HG02970 (cell line): Measurements from ENCODE around the gene TRAF4.
"Not testable (repeated sequence)": the region's sequence is repeated elsewhere in the genome, so short reads cannot be mapped to it uniquely, and the experiment has no call there.

ENCODE experiments used
- ATAC-seq: cut with Tn5 transposase; IDR thresholded peaks from one replicate; pipeline ENCODE4 v1.9.1; 2021; ENCODE audit warnings: mild to moderate bottlenecking, moderate library complexity, moderate number of reproducible peaks; ENCODE audit not compliant: unreplicated experiment, low FRiP score

Gene TRAF4

DNA sequence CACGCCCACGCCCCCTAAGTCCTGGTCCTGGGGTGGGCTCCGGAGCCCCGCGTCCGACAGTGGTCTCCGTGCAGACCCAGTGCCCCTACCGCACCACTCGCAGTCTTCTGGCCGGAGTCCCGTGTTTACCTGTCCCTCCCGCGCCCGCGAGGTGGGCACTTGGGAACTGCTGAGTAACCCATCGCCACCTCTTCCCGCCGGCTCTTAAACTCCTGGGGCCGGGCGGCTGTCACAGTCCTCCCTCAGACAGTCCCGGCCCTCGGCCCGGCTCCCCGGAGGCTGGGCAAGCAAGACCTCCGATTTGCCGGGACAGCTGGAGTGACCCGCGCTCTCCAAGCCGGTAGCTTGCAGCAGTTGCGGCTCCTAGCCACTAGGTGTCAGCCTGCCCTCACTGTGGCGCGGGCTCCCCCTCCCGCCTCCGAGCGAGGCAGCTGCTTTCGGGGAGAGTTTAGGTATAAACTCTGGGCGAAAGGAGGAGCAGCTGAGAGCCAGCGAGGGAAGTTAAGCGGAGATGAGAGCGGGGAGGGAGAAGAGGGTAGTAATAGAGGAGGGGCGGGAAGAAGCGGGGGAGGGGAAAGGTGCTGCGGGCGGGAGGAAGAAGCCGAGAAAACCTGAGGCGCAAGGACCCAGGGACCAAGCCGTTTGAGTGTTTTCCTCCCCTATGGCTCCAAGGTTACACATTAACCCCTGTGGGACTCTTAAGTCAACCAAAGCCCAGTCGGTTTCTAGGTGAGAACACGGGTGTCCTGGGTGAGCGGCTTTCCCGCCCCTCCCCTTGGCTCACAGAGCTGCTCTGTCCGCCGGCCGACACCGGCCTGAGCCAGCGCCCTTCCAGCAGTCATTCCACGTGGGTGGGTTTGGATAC is 17.0 kb upstream of the TRAF4 start:
- peak; percentile 41 for ATAC-seq

DNA sequence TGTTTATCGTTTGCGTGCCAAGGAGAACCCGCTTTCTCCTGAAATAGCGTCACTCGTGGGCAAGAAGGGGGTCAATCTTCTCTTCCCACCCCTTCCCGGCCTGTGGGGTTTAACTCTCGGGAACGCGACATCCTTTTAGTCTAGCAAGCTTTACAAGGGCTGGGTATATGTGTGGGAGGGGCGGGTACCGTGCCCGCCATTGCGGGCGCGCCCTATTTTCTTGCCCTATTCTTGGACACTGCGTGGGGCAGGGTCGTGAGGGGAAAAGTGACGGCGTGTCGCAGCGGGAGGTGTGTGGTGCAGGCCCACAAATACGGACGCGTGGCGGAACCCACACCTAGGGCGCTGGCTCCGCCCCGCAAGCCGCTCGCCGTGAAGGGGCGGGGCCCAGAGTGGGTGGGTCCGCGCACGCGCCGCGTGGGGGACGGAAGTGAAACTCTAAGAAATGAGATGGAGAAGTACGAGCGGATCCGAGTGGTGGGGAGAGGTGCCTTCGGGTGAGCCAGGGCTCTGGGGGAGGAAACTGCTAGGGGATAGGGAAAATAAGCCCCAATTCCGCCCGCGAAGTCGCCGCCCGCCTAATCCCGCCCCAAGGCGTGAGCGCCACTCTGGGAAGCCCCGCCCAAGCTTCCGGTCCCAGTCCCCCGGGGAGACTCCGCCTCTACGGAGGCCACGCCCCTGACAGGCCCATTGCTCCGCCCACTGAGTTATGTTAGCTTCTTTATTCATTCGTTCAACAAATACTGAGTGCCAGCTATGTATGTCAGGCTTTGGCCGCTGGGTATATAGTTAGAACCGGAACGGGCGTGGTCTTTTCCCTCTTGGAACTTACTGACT is 15.2 kb upstream of the TRAF4 start, which contains the start of gene NEK8:
Gene NEK8, plus strand, starts transcription at position 425 of the 837 bp plus-strand sequence. Its CDS starts 26 bp downstream, at position 451.
- ATAC-seq: peak; percentile 38

DNA sequence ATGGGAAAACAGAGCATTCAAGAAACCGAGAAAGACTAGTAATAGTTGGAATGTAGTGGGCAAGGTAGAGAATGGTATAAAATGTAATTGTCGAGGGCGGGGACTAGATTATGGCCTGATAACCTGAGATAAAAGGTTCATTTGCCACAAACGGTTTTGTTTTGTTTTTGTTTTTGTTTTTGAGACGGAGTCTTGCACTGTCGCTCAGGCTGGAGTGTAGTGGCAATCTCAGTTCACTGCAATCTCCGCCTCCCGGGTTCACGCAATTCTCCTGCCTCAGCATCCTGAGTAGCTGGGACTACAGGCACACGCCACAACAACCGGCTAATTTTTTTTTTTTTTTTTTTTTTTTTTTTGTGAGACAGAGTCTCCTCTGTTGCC is 13.9 kb upstream of the TRAF4 start:
- ATAC-seq: no peak

DNA sequence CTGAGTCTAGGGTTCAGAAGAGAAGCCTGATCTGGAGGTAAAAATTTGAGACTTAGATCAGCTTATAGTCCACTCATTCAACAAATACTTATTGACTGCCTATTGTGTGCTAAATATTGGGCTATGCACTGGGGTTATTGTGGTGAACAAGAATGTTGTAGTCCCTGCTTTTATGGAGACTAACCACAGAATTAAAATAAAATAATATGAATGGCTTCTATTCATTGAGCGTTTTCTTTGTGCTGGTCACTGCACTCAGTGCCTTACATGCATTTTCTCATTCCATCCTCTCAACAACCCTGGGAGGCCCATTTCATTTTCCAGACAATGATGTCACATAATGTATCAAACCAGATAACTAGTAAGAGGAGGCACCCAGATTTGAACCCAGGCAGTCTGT is 10.5 kb upstream of the TRAF4 start:
- no peak for ATAC-seq

DNA sequence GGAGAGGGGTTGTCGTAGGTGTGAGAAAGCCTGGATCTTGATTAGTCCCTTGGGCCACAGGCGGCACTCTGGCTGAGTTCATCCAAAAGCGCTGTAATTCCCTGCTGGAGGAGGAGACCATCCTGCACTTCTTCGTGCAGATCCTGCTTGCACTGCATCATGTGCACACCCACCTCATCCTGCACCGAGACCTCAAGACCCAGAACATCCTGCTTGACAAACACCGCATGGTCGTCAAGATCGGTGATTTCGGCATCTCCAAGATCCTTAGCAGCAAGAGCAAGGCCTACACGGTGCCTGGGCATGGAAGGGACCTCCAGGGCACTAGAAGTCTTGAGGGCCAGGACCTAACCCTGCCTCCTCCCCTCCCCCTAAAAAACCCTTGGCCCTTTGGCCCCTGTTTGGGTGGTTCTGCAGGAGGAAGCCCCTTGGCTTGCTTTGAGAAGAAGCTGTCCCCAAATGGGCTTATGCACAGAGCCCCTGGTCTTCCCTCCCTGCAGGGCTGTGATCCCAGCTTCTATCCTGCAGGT is 9.0 kb upstream of the TRAF4 start:
- no peak for ATAC-seq

DNA sequence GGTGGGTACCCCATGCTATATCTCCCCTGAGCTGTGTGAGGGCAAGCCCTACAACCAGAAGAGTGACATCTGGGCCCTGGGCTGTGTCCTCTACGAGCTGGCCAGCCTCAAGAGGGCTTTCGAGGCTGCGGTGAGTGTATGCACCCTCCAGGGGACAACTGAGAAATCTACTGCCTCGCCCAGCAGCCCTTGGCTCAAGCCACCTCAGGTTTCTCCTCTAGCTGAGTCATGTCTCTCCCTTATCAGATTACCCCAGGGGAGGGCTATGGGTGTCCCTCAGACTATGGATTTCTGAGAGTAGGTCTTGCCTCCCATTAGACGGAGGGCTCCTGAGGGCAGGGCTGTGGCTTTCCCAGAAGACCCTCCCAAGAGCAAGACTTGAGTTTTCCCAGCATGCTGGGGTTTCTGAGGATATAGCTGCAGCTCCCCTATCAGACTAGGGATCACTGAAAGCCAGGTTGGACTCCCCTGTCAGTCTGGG is 8.5 kb upstream of the TRAF4 start:
- ATAC-seq: no peak

DNA sequence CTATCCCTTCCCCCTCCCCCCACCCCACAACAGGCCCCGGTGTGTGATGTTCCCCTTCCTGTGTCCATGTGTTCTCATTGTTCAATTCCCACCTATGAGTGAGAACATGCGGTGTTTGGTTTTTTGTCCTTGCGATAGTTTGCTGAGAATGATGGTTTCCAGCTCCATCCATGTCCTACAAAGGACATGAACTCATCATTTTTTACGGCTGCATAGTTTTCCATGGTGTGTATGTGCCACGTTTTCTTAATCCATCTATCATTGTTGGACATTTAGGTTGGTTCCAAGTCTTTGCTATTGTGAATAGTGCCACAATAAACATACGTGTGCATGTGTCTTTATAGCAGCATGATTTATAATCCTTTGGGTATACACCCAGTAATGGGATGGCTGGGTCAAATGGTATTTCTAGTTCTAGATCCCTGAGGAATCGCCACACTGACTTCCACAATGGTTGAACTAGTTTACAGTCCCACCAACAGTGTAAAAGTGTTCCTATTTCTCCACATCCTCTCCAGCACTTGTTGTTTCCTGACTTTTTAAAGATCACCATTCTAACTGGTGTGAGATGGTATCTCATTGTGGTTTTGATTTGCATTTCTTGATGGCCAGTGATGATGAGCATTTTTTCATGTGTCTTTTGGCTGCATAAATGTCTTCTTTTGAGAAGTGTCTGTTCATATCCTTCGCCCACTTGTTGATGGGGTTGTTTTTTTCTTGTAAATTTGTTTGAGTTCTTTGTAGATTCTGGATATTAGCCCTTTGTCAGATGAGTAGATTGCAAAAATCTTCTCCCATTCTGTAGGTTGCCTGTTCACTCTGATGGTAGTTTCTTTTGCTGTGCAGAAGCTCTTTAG is 7.7 kb upstream of the TRAF4 start:
- ATAC-seq: not testable (repeated sequence)

DNA sequence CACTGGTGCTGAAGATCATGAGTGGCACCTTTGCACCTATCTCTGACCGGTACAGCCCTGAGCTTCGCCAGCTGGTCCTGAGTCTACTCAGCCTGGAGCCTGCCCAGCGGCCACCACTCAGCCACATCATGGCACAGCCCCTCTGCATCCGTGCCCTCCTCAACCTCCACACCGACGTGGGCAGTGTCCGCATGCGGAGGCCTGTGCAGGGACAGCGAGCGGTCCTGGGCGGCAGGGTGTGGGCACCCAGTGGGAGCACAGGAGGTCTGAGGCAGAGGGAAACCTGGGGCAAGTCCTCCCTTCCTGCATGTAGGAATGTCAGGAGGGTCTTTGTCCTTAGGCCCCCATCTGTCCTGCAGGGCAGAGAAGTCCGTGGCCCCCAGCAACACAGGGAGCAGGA is 6.5 kb upstream of the TRAF4 start:
- no peak for ATAC-seq

DNA sequence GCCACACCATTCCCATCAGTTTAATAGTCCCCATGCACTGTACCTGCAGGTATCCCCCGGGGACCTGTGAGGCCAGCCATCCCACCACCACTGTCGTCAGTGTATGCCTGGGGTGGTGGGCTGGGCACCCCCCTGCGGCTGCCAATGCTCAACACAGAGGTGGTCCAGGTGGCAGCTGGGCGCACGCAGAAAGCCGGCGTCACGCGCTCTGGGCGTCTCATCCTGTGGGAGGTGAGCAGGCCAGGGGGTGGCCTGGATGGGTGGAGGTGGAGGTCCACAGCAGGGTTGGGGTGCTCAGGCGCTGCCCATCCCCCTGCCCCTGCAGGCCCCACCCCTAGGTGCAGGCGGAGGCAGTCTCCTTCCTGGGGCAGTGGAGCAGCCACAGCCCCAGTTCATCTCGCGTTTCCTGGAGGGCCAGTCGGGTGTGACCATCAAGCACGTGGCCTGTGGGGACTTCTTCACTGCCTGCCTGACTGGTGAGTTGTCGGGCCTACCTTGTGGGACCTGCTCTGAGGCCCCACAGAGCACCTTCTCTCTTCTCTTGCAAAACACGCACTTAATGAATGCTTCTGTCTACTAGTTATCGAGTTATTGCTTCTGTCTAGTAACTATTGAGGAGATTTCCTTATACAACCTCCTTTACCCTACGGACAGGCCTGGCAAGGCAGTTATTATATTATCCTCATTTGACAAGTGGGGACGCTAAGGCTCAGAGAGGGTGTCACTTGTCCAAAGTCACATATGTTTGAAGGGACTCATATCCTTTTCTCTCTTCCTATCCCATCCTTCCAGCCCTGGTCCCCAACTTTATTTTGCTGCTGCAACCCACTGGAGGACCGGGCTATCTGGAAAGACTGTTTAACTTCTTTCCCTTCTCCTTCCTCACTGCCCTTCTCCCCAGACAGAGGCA is 5.8 kb upstream of the TRAF4 start:
- ATAC-seq: peak; percentile 48

DNA sequence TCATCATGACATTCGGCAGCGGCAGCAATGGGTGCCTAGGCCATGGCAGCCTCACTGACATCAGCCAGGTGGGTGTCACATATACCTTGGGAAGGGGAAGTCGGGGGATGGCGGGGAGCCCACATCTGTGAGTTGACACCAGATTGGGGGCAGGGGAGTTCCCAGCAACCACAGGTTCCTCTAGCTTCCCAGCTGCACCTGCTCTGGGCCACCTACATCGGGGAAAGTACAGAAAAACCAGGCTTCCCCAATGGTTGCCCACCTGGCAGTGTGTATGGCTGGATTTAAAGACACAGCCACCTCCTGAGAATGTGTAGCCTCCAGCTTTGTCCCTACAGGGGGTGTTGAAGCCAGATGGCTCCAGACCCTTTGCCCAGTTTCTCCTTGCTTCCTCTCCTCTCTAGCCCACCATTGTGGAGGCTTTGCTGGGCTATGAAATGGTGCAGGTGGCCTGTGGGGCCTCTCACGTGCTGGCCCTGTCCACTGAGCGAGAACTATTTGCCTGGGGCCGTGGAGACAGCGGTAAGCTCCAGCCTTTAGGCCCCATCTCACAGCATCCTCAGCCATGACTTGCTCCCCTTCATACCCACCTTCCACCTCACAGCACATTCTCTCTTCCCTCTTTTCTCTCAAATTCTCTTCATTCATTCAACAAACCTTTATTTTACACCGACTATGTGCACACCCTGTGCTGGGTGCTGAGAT is 5.0 kb upstream of the TRAF4 start:
- no peak for ATAC-seq

DNA sequence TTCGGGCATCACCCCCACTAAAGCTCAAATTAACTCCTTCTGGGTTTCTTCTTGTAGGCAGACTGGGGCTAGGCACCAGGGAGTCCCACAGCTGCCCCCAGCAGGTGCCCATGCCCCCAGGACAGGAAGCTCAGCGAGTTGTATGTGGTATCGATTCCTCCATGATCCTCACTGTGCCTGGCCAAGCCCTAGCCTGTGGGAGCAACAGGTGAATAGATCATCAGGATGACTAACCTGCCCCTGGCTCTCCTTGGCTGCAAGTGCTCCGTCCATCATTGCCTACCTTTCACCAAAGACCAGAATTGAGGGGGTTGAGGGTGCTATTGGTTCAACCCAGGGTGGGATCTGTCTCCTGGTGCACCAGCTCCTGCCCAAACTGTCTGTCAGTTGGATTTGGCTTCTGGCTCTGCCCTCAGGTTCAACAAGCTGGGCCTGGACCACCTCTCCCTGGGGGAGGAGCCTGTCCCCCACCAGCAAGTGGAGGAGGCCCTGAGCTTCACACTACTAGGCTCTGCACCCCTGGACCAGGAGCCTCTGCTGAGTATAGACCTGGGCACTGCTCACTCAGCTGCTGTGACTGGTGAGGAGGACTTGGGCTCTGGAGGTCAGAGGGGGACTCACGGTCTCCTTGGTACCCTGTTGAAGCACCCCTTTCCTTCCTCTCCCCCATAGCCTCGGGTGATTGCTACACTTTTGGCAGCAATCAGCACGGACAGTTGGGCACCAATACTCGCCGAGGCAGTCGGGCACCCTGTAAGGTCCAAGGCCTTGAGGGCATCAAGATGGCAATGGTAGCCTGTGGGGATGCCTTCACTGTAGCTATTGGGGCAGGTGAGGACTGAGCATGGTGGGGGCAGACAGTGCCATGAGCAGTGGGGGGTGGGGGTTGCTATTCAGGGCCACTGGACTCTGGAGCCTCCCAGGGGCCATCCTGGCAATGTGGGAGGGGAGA is 3.1 kb upstream of the TRAF4 start:
- no peak for ATAC-seq

DNA sequence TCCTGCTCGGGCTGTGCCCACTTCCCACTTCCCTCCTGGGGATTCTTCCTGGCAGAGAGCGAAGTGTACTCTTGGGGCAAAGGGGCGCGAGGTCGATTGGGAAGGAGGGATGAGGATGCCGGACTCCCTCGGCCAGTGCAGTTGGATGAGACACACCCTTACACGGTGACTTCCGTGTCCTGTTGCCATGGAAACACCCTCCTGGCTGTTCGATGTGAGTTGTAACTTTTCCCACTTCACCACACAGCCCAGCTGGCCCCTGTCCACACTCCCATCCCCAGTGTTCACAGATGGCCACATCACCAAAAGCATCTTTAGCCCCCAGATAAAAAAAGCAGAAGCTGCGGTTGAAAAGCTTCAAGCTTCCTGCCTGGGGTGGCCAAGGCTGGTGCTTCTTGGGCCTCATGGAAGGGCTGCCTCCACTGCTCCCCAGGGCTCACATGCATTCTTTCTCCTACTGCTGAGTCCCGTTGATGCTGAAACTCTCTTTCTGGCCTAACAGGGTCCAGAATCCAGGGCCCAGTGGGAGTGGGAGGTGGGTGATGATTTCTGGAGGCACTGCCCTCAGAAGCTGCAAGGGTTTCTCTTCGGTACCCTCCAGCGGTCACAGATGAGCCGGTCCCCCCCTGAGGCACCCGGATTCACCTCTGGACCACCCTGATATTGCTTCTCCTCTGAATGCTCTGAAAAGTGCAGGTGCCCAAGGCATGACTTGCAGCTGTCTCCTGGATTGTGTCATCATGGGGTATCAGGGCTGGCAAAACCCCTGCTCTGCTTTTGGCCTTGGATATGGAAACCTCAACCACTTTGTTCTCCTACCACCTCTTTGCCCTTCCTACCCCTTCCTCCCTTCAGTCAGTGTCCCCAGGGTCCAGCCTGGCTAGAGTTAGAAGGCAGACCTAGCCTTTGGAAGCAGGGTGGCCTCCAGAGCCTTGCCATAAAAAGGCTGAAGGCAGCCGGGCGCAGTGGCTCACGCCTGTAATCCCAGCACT is 2.2 kb upstream of the TRAF4 start:
- no peak for ATAC-seq

DNA sequence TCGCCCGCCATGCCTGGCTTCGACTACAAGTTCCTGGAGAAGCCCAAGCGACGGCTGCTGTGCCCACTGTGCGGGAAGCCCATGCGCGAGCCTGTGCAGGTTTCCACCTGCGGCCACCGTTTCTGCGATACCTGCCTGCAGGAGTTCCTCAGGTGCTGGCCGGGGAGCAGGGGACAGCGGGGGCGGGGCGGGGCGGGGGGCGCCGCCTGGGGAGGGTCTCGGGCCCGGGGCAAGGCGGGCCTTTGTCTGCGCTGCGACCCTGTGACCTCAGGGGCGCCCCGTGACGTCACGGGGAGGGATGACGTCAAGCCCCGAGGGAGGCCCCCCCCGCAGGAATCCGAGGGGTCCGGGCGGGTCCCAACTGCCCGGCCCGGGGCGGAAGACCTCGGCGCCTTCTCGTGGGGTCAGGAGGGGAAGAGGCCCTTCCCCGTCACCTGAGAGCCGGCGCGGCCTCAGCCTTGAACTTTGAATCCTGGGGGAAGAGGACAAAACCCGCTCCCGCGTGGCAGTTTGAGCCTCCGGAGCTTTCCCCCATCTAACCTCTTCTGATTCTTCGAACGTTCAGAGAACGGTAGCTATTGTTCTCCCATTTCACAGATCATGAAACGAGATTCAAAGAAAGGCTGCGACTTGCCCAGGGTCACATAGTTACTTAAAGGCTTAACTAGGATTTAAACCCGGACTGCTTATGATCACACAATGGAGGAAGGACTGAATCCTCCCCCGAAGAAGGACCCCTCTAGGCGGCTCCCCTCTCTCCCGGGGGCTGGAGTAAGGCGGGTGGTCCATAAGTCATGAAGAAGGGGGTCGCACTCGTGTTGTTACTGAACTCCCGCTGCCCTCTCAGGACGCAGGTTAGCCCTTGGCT is 527 bp downstream of the TRAF4 start:
- ATAC-seq: peak; percentile 36

DNA sequence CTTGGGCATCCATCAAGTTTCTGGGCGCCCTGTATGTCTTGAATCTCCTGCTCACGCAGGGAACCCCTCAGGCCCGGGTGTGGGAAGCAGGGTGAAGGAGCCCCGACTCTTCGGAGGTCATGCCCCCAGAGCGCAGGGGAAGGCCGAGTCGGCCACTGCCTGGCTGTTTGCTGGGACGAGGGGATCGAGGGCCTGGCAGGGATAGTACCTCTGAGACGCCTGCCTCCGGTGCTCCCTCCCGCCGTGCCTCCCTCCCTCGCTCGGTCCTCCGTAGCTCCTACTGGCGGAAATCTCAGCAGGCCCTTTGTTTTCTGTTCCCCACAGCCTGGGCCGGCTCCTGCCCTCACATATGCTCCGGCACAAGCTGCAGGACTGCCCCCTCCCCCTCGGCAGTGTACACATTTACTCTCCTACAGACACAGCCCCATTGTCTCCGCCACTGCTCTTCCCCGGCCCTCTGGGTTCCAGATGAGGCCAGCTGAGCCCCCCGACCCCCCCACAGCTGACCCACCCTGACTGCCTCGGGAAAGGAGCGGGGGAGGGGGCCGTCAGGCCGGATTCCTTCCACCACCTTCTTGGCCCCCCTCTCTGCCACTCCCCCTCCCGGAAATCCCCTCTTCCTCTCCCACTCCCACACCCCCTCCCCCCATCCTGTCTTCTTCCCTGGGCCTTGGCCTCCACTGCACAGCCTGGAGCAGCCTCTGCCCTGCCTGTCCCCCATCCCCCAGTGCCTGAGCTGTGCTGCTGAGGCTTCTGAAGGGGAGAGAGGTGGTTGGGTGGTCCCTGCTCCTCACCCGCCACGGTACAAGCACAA is 1.4 kb downstream of the TRAF4 start:
- ATAC-seq: no peak
